Mammary epithelial cell (primary cell): ENCODE data around the gene P2RX5.

Experiments
- EZH2 ChIP-seq: IDR thresholded peaks from 2 replicates; pipeline ENCODE4 v1.6.1; 2012; ENCODE audit warnings: low read length, inconsistent platforms, borderline replicate concordance
- TF ChIP-seq, protein P1 (sequence below), 2 donors: IDR thresholded peaks in 1 of 2; conservative IDR thresholded peaks in 1 of 2; 2 replicates each; pipeline ENCODE4 v1.5.1; 2011 to 2012; ENCODE audit warnings: inconsistent platforms in 2 of 2, low read length in 2 of 2, mild to moderate bottlenecking in 2 of 2, control low read depth in 1 of 2, low read depth in 1 of 2; ENCODE audit not compliant: insufficient read depth in 1 of 2; ENCODE audit errors: extremely low read depth in 1 of 2

DNA sequence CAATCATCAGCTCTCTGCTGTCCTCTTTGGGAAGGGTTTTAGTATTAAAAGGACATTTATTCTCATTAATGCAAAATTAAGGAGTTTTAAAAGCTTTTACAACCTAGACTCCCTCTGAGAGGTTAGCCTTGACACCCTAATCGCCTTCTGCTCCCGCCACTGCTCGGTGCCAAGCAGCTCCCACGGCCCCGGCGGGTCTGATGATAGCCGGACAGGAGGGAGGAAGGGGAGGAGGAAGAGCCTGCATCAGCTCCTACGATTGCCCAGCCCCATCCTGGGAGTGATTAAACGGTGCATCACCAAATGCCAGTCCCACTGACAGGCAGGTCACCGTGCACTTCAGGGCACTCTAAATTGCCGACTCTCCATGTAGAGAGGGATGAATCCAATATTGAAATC, 68.2 kb downstream of the P2RX5 start:
- TF ChIP-seq EZH2: no peak
- TF ChIP-seq, protein P1, sequence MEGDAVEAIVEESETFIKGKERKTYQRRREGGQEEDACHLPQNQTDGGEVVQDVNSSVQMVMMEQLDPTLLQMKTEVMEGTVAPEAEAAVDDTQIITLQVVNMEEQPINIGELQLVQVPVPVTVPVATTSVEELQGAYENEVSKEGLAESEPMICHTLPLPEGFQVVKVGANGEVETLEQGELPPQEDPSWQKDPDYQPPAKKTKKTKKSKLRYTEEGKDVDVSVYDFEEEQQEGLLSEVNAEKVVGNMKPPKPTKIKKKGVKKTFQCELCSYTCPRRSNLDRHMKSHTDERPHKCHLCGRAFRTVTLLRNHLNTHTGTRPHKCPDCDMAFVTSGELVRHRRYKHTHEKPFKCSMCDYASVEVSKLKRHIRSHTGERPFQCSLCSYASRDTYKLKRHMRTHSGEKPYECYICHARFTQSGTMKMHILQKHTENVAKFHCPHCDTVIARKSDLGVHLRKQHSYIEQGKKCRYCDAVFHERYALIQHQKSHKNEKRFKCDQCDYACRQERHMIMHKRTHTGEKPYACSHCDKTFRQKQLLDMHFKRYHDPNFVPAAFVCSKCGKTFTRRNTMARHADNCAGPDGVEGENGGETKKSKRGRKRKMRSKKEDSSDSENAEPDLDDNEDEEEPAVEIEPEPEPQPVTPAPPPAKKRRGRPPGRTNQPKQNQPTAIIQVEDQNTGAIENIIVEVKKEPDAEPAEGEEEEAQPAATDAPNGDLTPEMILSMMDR (conservative IDR thresholded peaks at IDR 0.05 in 1 of 2, IDR thresholded peaks at IDR 0.05 in 1 of 2; ENCODE audit: extremely low read depth in 1 of 2, insufficient read depth in 1 of 2, low read depth in 1 of 2, low read length in 2 of 2): no peak
